Effector memory CD8-positive, alpha-beta T cell (primary cell): ENCODE measurements around the gene PLAGL2.
A peak's percentile ranks its signal among the peaks of the same experiment; 100 is the strongest.
"Not testable (repeated sequence)": the region's sequence is repeated elsewhere in the genome, so short reads cannot be mapped to it uniquely, and the experiment has no call there.

Source experiments
- ATAC-seq: fragments of 150-1000 bp; cut with Tn5 transposase; replicated peaks from 2 replicates; pipeline ENCODE4 v1.10.0; 2021; ENCODE audit warnings: mild to moderate bottlenecking, moderate library complexity
- DNase-seq, 3 experiments: peaks; one replicate each; pipeline ENCODE4 v3.0.0; 2021
- H3K27ac Mint-ChIP-seq, 2 donors: one replicate each; pipeline ENCODE4 v1.8.0; 2022; ENCODE audit warnings: mild to moderate bottlenecking in 2 of 2, mixed read lengths in 2 of 2, moderate library complexity in 2 of 2
- H3K27me3 Mint-ChIP-seq, 2 donors: one replicate each; pipeline ENCODE4 v1.8.0; 2022; ENCODE audit warnings: mixed read lengths in 2 of 2
- H3K36me3 Mint-ChIP-seq: one replicate; pipeline ENCODE4 v1.8.0; 2022; ENCODE audit warnings: mild to moderate bottlenecking, moderate library complexity, mixed read lengths; ENCODE audit not compliant: insufficient read depth
- H3K4me1 Mint-ChIP-seq, 2 donors: one replicate each; pipeline ENCODE4 v1.8.0; 2022; ENCODE audit warnings: low read depth in 2 of 2, mixed read lengths in 2 of 2
- H3K4me3 Mint-ChIP-seq, 2 donors: one replicate each; pipeline ENCODE4 v1.8.0; 2022; ENCODE audit warnings: mild to moderate bottlenecking in 2 of 2, mixed read lengths in 2 of 2, moderate library complexity in 2 of 2
- H3K9me3 Mint-ChIP-seq, 2 donors: one replicate each; pipeline ENCODE4 v1.8.0; 2022; ENCODE audit warnings: mixed read lengths in 2 of 2

PLAGL2 gene

DNA sequence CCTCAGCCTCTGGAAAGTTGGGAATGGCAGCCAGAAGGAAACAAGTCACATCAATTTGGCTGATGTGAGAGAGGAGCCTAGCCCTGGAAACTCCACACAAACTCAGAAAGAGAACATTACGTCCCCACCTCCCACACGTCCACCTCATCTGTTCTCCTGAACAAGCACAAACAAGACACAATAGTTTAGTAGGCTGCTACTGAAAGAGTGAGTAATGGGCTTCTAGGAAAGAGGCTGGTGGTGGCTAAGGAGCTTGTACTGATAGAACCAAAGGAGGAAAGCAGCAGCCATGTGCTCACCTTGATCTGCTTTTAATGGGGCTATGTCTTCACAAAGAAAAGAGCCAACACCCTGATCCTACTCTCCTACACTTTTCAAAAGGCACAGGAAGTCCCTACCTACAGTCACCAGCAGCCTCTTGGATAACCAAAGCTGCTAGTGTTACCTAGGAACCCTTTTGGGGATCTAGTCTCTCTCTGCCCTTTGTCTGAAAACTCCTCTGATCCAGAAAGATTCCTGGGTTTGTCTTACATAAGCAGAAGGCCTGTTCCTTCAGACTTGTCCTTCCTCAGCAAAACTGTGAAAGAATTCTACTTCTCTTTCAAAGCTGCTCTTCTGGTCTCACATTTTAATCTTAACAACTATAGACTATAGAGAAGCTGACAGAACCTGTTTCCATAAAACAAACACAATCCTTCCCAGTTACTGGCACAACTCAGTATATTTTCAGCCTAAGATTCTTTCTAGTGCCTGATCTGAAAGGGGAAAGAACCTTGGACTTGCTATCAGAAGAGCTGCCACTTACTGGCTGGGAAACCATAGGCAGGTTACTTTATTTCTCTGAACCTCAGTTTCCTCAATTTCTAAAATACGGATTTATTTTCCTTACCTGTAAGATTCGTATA is 3.1 kb downstream of the PLAGL2 start:
- DNase-seq (no peak), ATAC-seq (no peak)
- Mint-ChIP-seq H3K36me3 (peaks cover 33% of the 10 kb centered on the region), H3K27me3 (no peaks in the 10 kb centered on the region), H3K4me3 (no peak overlapping the region), H3K9me3 (no peaks in the 10 kb centered on the region), H3K4me1 (peaks cover 55 to 58% of the 10 kb centered on the region in 2 donors), H3K27ac (peak overlapping the region; percentile 95 to 98)

DNA sequence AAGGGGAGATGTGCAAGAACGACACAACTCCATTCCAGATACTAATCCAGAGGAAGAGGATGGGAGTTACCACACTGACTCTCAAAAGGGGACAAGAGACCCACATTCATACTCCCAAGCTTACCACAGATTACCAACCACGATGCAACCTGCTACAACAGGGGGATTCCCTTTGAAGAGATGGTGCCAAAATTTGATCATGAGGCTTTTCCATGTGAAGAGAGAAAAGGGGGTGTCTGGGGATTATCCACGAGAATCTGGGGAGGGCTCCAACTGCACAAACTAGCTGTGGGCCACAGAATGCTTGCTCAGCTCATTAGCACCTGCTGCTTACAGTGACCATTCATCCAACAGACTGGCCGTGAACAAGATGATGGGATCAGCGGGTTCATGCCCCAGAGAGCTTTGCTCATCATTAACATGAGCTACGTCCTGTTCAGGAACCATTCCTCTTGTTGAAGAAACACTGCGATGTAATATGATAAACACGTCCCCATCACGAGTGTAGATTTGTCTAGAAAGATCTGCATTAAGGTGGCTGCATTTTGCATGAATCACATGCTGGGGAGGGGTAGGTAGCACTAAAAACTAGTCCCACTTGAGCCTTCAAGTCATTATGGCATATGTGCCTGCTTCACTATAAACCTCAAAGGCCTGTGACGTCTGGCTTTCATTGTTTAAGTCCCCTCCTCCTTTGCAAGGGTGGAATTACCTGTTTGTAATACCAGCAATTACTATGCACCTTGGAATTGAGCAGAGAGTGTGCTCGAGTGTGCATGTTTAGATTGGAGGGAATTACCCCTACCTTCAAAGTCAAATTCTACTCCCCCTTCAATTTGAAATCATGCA is 4.0 kb downstream of the PLAGL2 start:
- no peaks in the 10 kb centered on the region for H3K9me3 Mint-ChIP-seq
- H3K4me3 Mint-ChIP-seq = no peak overlapping the region
- peaks cover 39% of the 10 kb centered on the region for H3K36me3 Mint-ChIP-seq
- H3K27me3 Mint-ChIP-seq = no peaks in the 10 kb centered on the region
- H3K27ac Mint-ChIP-seq = peak overlapping the region in 1 of 2 donors; percentile 95
- DNase-seq (no peak), ATAC-seq (no peak)
- H3K4me1 Mint-ChIP-seq = peaks cover 50 to 52% of the 10 kb centered on the region in 2 donors

DNA sequence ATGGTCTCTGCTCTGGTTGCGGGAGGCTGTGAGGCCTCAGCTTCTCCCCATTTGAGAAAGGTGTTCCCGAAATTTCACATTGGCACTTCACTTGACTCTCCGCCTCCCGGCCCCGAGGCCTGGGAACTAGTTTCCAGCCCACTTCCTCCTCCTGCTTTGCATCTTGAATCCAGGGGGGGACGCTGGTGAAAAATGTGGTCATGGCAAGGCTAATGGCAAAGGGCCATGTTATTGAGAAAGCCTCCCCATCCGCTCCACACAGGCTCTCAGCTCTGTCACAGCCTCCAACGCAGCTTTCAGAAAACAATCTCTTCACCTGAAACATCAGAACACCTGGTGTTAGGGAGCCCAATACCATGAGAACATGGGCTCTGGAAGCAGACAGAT is 5.6 kb downstream of the PLAGL2 start:
- no peak overlapping the region for H3K4me3 Mint-ChIP-seq
- ATAC-seq (no peak), DNase-seq (no peak)
- no peaks in the 10 kb centered on the region for H3K27me3 Mint-ChIP-seq
- peaks cover 43% of the 10 kb centered on the region in 2 donors for H3K4me1 Mint-ChIP-seq
- H3K27ac Mint-ChIP-seq = peak overlapping the region; percentile 23 to 71
- peaks cover 42% of the 10 kb centered on the region for H3K36me3 Mint-ChIP-seq
- H3K9me3 Mint-ChIP-seq = no peaks in the 10 kb centered on the region

DNA sequence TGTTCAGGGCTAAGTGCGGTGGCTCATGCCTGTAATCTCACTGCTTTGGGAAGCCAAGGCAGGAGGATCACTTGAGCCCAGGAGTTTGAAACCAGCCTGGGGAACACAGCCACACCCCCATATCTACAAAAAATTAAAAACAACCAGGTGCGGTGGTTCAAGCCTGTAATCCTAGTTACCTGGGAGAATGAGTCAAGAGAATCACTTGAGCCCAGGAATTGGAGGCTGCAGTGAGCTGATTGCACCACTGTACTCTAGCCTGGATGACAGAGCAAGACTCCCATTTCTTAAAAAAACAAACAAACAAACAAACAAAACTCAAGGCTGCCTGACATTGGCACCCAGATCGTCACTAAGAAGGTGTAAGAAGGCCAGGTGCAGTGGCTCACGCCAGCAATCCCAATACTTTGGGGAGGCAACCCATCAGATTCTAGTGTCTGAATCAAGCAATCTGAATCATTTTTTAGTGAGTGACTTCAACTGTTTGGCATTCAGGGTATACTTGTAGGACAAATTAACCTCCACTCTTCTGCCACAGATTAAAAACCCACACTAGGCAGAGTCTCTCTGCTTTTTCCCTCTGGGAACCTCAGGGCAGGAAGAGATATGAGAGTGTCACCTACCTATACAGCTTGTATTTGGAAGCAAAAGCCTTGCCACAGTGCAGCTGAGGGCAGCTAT is 6.1 kb downstream of the PLAGL2 start:
- Mint-ChIP-seq H3K4me1 (peaks cover 37 to 38% of the 10 kb centered on the region in 2 donors), H3K27me3 (no peaks in the 10 kb centered on the region), H3K27ac (peak overlapping the region; percentile 23 to 71), H3K9me3 (no peaks in the 10 kb centered on the region), H3K36me3 (peaks cover 42% of the 10 kb centered on the region), H3K4me3 (no peak overlapping the region)
- DNase-seq (no peak), ATAC-seq (no peak)

DNA sequence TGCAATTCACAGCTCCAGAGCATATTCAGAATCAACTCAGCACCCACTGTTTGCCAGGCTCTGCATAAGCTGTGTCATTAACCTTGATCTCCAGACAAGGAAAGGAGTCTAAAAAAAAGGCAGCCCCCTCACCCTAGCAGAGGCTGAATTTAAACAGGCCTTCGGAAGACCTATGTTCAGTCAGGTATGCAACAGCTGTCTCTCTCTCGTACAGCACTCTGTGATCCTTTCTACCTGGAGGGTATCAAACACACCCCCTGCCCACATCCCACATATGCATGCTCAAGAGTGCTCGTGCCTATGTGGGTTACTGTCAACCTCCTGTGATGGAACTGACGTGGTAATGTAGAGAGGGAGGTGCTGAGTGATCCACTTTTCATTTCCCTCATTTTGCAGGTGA is 8.5 kb downstream of the PLAGL2 start:
- Mint-ChIP-seq H3K4me3 (no peak overlapping the region), H3K9me3 (no peaks in the 10 kb centered on the region), H3K27ac (peak overlapping the region in 1 of 2 donors; percentile 46), H3K36me3 (peaks cover 60% of the 10 kb centered on the region), H3K4me1 (peaks cover 20 to 25% of the 10 kb centered on the region in 2 donors), H3K27me3 (no peaks in the 10 kb centered on the region)
- no peak for ATAC-seq
- no peak for DNase-seq

DNA sequence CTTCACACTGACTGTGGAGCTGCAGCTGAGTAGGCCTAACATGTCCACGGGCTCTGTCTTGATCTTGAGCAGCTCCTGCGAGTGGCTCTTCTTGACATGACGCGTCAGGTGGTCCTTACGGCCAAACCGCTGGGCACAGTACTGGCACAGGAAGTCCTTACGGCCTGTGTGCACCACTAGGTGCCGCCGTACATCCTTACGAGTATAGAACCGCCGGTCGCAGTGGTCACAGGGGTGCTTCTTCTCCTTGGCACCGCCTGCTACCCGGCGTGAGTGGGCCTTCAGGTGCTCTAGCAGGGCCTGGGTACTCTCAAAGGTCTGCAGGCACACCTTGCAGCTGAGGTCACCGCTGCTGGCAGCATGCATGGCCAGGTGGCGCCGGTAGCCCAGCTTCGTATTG is 10.4 kb downstream of the PLAGL2 start:
- Mint-ChIP-seq H3K36me3 (peaks cover 71% of the 10 kb centered on the region), H3K4me1 (peaks cover 12 to 14% of the 10 kb centered on the region in 2 donors)
- not testable (repeated sequence) for DNase-seq, H3K4me3 Mint-ChIP-seq, H3K9me3 Mint-ChIP-seq, H3K27me3 Mint-ChIP-seq, H3K27ac Mint-ChIP-seq, ATAC-seq

DNA sequence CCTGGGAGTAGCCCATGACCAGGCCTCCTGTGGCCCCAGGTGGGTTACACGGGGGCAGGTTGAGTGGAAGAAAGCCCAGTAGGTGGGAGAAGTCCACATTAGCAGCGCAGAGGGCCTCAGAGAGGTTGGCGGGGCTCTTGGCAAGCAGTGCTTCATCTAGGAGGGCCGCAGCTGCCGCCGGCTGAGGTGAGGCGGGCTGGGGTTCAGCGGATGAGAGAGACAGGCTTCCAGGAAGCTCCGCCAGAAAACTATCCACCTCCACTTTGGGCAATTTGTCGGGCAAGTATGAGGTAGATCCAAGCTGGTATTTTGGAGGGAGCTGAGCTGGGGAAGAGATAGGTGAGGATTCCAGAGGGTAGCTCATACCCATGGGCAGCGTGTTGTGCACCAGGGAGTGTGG is 10.9 kb downstream of the PLAGL2 start:
- not testable (repeated sequence) for H3K9me3 Mint-ChIP-seq, H3K27me3 Mint-ChIP-seq, DNase-seq, H3K4me3 Mint-ChIP-seq, ATAC-seq
- peaks cover 12 to 14% of the 10 kb centered on the region in 2 donors for H3K4me1 Mint-ChIP-seq
- H3K27ac Mint-ChIP-seq = peak overlapping the region in 1 of 2 donors; percentile 35
- peaks cover 67% of the 10 kb centered on the region for H3K36me3 Mint-ChIP-seq

DNA sequence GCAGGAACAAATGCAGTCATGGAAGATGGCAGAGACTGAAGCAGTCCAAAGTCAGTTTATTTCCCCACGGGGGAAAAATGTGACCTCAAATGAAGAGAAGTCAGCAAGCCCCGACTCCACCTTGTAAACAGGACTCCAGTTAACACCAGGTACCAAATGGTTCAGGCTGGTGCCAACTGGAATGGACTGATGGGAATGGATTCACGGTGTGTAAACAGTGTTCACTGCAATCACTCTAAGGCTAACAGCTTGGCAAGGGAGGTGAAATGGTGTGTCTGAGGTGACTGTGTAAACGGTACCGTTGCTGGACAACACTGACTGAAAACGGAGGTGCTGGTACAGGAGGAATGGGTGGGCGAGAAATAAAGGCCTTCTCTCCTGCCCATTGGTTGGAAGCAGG is 12.0 kb downstream of the PLAGL2 start:
- DNase-seq (no peak), ATAC-seq (no peak)
- peaks cover 57% of the 10 kb centered on the region for H3K36me3 Mint-ChIP-seq
- H3K27me3 Mint-ChIP-seq = no peaks in the 10 kb centered on the region
- H3K4me1 Mint-ChIP-seq = peaks cover 11 to 16% of the 10 kb centered on the region in 2 donors
- H3K9me3 Mint-ChIP-seq = no peaks in the 10 kb centered on the region
- no peak overlapping the region for H3K4me3 Mint-ChIP-seq
- H3K27ac Mint-ChIP-seq = peak overlapping the region in 1 of 2 donors; percentile 59

DNA sequence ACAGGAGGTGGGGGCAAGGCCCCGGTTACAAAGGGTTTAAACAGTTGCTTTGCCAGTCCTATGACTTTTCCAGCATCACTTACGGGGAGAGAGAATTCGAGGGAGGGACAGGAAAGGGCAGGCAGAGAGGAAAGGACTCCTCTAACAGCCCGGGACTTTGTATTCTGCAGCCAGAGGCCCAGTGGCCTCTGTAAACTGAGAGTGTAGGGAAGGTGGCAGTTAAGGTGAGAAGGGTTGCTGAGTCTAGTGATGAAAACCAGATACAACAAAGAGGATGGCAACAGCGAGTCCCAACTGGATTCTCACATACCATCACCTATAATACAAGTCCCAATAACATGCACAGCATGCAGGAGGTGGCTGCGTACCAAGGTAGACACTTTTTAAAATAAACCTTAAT is 13.5 kb downstream of the PLAGL2 start:
- H3K36me3 Mint-ChIP-seq = peaks cover 54% of the 10 kb centered on the region
- no peak for ATAC-seq
- H3K4me3 Mint-ChIP-seq = no peak overlapping the region
- H3K27me3 Mint-ChIP-seq = no peaks in the 10 kb centered on the region
- DNase-seq = no peak
- H3K27ac Mint-ChIP-seq = peak overlapping the region; percentile 17 to 36
- H3K9me3 Mint-ChIP-seq = no peaks in the 10 kb centered on the region
- H3K4me1 Mint-ChIP-seq = peaks cover 17 to 18% of the 10 kb centered on the region in 2 donors

DNA sequence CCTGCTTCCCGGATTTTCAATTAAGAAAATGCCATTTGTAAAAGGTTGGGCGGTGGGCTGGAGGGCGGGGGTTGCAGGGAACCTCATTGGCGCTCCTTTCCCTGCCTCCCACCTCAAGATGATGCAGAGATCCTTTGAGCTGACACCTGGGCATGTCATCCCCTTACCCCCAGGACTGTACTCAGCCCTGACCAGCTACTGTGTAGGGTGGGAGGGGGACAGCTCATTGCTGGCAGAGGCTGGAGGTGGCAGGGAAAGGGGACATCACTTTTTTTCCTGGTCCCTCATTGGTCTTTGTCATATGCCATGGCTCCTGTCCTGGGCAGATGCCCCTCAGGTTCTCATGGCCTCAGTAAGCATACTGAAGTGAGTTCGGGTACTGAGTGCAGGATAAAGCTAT is 14.2 kb downstream of the PLAGL2 start:
- Mint-ChIP-seq H3K36me3 (peaks cover 56% of the 10 kb centered on the region), H3K4me1 (peaks cover 21 to 23% of the 10 kb centered on the region in 2 donors), H3K27ac (peak overlapping the region; percentile 17 to 36)
- H3K27me3 Mint-ChIP-seq, H3K9me3 Mint-ChIP-seq, H3K4me3 Mint-ChIP-seq, ATAC-seq, DNase-seq: not testable (repeated sequence)

DNA sequence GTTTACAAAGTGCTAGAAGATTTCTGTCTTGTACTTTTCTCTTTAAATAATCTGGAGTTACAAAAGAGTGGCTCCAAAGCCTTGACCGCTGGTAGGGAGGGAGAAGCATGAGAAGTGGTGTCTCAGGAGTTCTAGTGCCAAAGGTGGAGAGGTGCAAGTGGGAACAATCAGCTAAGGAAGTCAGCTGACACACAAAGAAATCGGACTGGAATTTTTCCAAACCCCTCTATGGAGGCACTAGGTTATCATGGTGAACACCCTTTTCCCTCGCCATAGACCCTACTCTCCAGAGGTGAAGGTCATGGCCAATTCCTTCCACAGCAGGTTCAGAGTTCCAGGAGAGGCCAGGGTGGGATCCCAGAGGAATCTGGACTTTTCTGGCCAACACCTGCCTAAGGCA is 14.8 kb downstream of the PLAGL2 start:
- peaks cover 55% of the 10 kb centered on the region for H3K36me3 Mint-ChIP-seq
- H3K4me3 Mint-ChIP-seq = no peak overlapping the region
- H3K4me1 Mint-ChIP-seq = peaks cover 21 to 25% of the 10 kb centered on the region in 2 donors
- H3K27ac Mint-ChIP-seq = peak overlapping the region in 1 of 2 donors; percentile 24
- no peaks in the 10 kb centered on the region for H3K9me3 Mint-ChIP-seq
- DNase-seq (no peak), ATAC-seq (no peak)
- H3K27me3 Mint-ChIP-seq = no peaks in the 10 kb centered on the region

DNA sequence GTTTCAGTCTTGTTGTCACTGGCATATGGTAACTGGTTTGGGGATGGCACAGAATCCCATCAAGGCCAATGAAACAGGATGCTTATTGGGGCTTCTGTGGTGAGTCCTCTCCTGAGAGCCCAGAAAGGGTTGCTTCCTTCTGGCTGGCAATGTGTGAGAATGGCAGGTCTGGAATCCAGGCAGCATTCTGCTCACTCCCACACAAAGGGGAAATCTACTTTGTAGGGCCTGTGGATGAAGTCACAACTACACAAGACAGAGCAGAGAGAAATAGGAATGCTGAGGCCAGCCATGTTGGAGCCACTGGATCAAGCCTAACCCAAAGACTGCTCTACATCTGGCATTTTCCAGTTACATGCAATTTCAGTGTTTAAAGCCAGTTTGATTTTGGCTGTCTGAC is 15.7 kb downstream of the PLAGL2 start:
- ATAC-seq = no peak

DNA sequence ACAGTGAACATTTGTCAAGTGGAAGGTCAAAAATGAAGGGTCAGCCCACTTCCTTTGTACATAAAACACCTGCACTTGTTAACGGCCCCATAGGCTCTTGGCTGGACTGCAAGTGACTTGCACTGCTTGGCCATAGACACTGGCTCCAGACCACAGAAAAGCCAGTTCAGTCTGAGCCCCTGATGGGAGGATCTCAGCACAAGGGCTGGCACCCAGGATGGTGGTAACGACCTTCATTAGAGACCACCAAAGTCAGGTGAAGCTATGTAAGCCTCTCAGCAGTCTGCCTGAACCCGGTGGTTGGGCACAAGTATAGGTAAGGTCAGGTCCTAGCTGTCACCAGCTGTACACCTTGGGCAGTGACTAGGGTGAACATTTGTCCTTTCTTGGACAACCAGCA is 16.1 kb downstream of the PLAGL2 start:
- DNase-seq (no peak), ATAC-seq (no peak)
- H3K27ac Mint-ChIP-seq = peak overlapping the region in 1 of 2 donors; percentile 75
- H3K4me3 Mint-ChIP-seq = peak overlapping the region; percentile 74 to 77
- peaks cover 21 to 25% of the 10 kb centered on the region in 2 donors for H3K4me1 Mint-ChIP-seq
- H3K9me3 Mint-ChIP-seq = no peaks in the 10 kb centered on the region
- H3K27me3 Mint-ChIP-seq = no peaks in the 10 kb centered on the region
- peaks cover 45% of the 10 kb centered on the region for H3K36me3 Mint-ChIP-seq

More for the DNA sequence above, 15.7 kb downstream of the PLAGL2 start:
- Mint-ChIP-seq H3K9me3 (no peaks in the 10 kb centered on the region), H3K36me3 (peaks cover 49% of the 10 kb centered on the region), H3K4me1 (peaks cover 21 to 25% of the 10 kb centered on the region in 2 donors), H3K4me3 (no peak overlapping the region), H3K27ac (peak overlapping the region in 1 of 2 donors; percentile 75), H3K27me3 (no peaks in the 10 kb centered on the region)
- no peak for DNase-seq
